Measurements from ENCODE around the gene VILL. TPM values are rescaled to one million over a fixed set of nuclear protein-coding genes. Genes with fewer than 3 reads are reported as not detected.

Gene VILL
- total and polyA plus RNA-seq, 2 donors (not counting 1 experiment from before 2014, with no cell fraction given) = 2.0 to 9.4 TPM

DNA sequence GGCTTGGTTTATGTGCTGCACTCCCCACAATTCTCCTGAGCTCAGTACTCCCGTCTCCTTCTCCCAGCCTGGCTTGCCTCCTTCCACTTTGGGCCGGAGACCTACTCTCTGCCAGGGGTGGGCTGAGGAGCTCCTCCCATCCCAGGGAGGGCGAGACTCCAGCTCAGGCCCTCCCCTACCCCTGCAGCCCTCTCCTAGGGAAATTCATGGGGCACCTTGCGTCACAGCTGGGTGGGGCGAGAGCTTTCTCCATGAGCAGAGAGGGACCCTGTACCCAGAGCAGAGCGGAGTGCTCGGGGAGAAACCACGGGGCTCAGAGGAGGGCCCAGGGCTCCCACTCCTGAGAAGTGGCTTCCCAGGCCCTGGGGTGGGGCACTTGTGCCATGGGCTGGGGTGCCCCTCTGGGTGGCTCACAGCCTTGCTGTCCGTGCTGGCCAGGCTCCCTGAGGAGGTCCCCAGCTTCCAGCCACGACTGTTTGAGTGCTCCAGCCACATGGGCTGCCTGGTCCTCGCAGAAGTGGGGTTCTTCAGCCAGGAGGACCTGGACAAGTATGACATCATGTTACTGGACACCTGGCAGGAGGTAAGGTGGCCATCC lies 13.3 kb downstream of the VILL start:
- DNase-seq (ENCODE audit: low read depth in 2 of 2) = no peak
- Histone ChIP-seq H3K27ac (ENCODE audit: insufficient read depth, low read length) (no peak overlapping the region), H4K20me1 (ENCODE audit: control insufficient read depth, extremely low read depth, insufficient read depth, low read length) (no peaks in the 10 kb centered on the region), H3K4me2 (ENCODE audit: extremely low read depth, insufficient read depth, low read length) (no peak overlapping the region), H3K4me1 (ENCODE audit: control insufficient read depth, extremely low read depth, insufficient read depth, low read length) (no peaks in the 10 kb centered on the region), H3K27me3 (ENCODE audit: control insufficient read depth, insufficient read depth, low read length) (no peaks in the 10 kb centered on the region), H3K9ac (ENCODE audit: insufficient read depth, low read length) (no peak overlapping the region), H3K79me2 (ENCODE audit: control insufficient read depth, insufficient read depth, low read length) (no peaks in the 10 kb centered on the region), H3K4me3 (replicated peaks in 1 of 4; ENCODE audit: control extremely low read depth in 1 of 4, insufficient read depth in 1 of 4, low read depth in 3 of 4, low read length in 4 of 4) (no peak overlapping the region), H2AFZ (ENCODE audit: low read length) (no peak overlapping the region), H3K36me3 (ENCODE audit: control insufficient read depth, insufficient read depth, low read length) (peaks cover 8% of the 10 kb centered on the region), H3K9me3 (ENCODE audit: control insufficient read depth, insufficient read depth, low read depth, low read length) (no peaks in the 10 kb centered on the region)
- TF ChIP-seq, protein P1, sequence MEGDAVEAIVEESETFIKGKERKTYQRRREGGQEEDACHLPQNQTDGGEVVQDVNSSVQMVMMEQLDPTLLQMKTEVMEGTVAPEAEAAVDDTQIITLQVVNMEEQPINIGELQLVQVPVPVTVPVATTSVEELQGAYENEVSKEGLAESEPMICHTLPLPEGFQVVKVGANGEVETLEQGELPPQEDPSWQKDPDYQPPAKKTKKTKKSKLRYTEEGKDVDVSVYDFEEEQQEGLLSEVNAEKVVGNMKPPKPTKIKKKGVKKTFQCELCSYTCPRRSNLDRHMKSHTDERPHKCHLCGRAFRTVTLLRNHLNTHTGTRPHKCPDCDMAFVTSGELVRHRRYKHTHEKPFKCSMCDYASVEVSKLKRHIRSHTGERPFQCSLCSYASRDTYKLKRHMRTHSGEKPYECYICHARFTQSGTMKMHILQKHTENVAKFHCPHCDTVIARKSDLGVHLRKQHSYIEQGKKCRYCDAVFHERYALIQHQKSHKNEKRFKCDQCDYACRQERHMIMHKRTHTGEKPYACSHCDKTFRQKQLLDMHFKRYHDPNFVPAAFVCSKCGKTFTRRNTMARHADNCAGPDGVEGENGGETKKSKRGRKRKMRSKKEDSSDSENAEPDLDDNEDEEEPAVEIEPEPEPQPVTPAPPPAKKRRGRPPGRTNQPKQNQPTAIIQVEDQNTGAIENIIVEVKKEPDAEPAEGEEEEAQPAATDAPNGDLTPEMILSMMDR (conservative IDR thresholded peaks at IDR 0.05 in 1 of 2, IDR thresholded peaks at IDR 0.05 in 1 of 2; ENCODE audit: low read depth in 1 of 2, low read length in 2 of 2) = no peak
- no peak for TF ChIP-seq EZH2 (IDR thresholded peaks at IDR 0.05; ENCODE audit: low read length, missing control alignments)

GRCh38 chr3:38004415-38005075 lies 14.0 kb downstream of the VILL start:
- Histone ChIP-seq H4K20me1 (ENCODE audit: control insufficient read depth, extremely low read depth, insufficient read depth, low read length) (no peaks in the 10 kb centered on the region), H3K27me3 (ENCODE audit: control insufficient read depth, insufficient read depth, low read length) (no peaks in the 10 kb centered on the region), H3K4me1 (ENCODE audit: control insufficient read depth, extremely low read depth, insufficient read depth, low read length) (no peaks in the 10 kb centered on the region), H3K27ac (ENCODE audit: insufficient read depth, low read length) (no peak overlapping the region), H3K9ac (ENCODE audit: insufficient read depth, low read length) (no peak overlapping the region), H3K36me3 (ENCODE audit: control insufficient read depth, insufficient read depth, low read length) (peaks cover 6% of the 10 kb centered on the region), H2AFZ (ENCODE audit: low read length) (no peak overlapping the region), H3K4me3 (replicated peaks in 1 of 4; ENCODE audit: control extremely low read depth in 1 of 4, insufficient read depth in 1 of 4, low read depth in 3 of 4, low read length in 4 of 4) (no peak overlapping the region), H3K9me3 (ENCODE audit: control insufficient read depth, insufficient read depth, low read depth, low read length) (no peaks in the 10 kb centered on the region), H3K79me2 (ENCODE audit: control insufficient read depth, insufficient read depth, low read length) (no peaks in the 10 kb centered on the region), H3K4me2 (ENCODE audit: extremely low read depth, insufficient read depth, low read length) (no peak overlapping the region)
- DNase-seq (ENCODE audit: low read depth in 2 of 2) = peak; percentile 51 to 62
- TF ChIP-seq EZH2 (IDR thresholded peaks at IDR 0.05; ENCODE audit: low read length, missing control alignments) = no peak
- TF ChIP-seq, protein P1 (conservative IDR thresholded peaks at IDR 0.05 in 1 of 2, IDR thresholded peaks at IDR 0.05 in 1 of 2; ENCODE audit: low read depth in 1 of 2, low read length in 2 of 2) = peak; percentile 57 to 76

DNA sequence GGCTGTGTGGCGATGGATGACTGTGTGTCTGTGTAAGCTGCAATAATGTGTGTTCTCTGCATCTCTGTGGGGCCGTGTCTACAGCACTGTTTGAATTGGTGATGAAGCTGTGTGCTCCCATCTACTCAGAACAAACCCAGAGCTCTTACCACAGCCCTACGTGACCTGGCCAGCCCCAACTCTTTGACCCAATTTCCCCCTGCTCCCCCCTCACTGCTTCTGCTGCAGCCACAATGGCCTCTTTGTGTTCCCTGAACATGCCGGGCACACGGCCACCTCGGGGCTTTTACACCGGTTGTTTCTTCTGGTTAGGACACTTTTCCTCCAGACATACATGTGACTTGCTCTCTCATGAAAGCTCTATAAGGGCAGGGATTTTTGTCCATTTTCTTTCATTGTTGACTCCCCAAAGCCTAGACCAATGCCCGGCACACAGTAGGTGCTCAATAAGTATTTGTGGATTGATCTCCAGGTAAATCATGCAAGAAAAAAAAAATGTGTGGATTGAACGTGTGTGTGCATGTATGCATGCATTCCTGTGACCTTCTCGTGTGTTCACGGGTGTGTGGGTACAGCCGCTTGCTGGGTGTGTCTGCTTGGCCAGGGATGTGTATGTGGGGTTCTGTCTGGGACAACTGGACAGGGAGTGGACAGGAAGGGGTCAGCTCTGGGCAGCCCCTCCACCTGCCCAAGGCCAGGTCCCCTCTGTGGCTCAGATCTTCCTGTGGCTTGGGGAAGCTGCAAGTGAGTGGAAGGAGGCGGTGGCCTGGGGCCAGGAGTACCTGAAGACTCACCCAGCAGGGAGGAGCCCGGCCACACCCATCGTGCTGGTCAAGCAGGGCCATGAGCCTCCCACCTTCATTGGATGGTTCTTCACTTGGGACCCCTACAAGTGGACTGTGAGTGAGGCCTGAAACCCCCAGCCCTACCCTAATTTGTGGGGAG lies 14.8 kb downstream of the VILL start:
- TF ChIP-seq EZH2 (IDR thresholded peaks at IDR 0.05; ENCODE audit: low read length, missing control alignments) = no peak
- TF ChIP-seq, protein P1 (conservative IDR thresholded peaks at IDR 0.05 in 1 of 2, IDR thresholded peaks at IDR 0.05 in 1 of 2; ENCODE audit: low read depth in 1 of 2, low read length in 2 of 2) = no peak
- H3K4me1 ChIP-seq (ENCODE audit: control insufficient read depth, extremely low read depth, insufficient read depth, low read length) = no peaks in the 10 kb centered on the region

More for the DNA sequence above, 14.8 kb downstream of the VILL start:
- Histone ChIP-seq H3K27me3 (ENCODE audit: control insufficient read depth, insufficient read depth, low read length) (no peaks in the 10 kb centered on the region), H2AFZ (ENCODE audit: low read length) (no peak overlapping the region), H3K9me3 (ENCODE audit: control insufficient read depth, insufficient read depth, low read depth, low read length) (no peaks in the 10 kb centered on the region), H3K79me2 (ENCODE audit: control insufficient read depth, insufficient read depth, low read length) (no peaks in the 10 kb centered on the region), H3K9ac (ENCODE audit: insufficient read depth, low read length) (no peak overlapping the region), H3K27ac (ENCODE audit: insufficient read depth, low read length) (no peak overlapping the region), H3K4me3 (replicated peaks in 1 of 4; ENCODE audit: control extremely low read depth in 1 of 4, insufficient read depth in 1 of 4, low read depth in 3 of 4, low read length in 4 of 4) (no peak overlapping the region), H3K4me2 (ENCODE audit: extremely low read depth, insufficient read depth, low read length) (no peak overlapping the region), H4K20me1 (ENCODE audit: control insufficient read depth, extremely low read depth, insufficient read depth, low read length) (no peaks in the 10 kb centered on the region), H3K36me3 (ENCODE audit: control insufficient read depth, insufficient read depth, low read length) (peaks cover 5% of the 10 kb centered on the region)
- DNase-seq (ENCODE audit: low read depth in 2 of 2) = peak in 1 of 2 donors; percentile 29

Measured in fibroblast of lung (primary cell).